GM18519 (cell line): ENCODE measurements around the gene ALK.

Experiments used
- ATAC-seq: cut with Tn5 transposase; IDR thresholded peaks from one replicate; pipeline ENCODE4 v1.9.1; 2021; ENCODE audit warnings: mild to moderate bottlenecking, moderate library complexity; ENCODE audit not compliant: unreplicated experiment, low FRiP score

ALK gene

DNA sequence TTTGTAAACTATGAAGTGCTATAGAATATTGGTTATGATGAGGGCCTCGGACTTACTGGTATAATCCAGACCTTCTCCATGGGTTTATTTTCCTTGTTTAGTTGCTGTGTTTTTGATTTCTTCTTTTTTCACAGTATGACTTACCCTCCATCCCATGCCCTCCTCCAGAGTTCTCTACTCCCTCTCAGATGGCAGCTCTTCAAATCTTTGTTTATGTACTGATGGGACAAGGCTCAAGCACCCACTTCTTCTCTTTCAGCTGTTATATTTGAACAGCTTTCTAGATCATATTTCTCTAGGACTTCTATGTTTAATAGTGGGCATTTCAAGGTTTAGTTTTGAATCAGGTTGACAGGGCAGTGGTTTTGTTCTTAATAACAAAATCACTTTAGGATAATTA is 762.3 kb downstream of the ALK start:
- no peak for ATAC-seq

DNA sequence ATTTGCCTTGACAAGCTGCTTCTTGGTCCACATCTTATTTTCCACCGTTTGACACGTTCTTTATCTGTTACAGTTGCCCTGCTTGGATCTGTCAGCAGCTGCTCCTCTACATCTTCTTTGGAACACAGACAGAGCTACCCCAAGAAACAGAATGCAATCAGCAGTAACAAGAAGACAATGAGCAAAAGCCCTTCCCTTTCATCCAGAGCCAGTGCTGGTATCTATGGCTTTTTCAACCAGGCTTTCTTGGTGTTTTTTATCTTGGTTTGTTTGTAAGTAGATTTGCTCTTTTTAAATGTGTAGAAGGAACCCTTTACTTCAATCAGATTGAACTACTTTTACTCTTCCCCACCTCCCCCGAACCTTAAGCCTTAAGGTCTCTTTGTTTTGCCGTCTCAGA is 764.3 kb downstream of the ALK start:
- ATAC-seq: no peak

DNA sequence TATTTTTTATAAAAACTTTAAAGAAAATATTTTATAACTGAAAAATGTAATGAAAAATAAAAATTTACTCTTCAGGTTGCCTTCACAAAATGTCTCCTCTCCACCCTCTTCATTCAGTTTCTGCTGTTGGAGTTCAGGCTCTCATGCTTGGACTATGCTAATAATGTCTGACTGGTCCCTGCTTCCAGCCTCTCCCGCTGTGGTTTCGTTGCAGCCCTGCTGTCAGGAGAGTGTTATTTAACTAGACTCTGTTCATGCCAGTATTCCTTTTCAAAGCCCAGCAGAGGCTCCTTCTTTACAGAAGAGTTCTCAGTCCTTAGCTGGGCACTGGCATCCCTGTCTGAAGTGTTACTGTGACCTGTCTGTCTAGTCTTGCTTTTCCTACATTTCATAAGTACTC is 765.8 kb downstream of the ALK start:
- ATAC-seq: no peak

DNA sequence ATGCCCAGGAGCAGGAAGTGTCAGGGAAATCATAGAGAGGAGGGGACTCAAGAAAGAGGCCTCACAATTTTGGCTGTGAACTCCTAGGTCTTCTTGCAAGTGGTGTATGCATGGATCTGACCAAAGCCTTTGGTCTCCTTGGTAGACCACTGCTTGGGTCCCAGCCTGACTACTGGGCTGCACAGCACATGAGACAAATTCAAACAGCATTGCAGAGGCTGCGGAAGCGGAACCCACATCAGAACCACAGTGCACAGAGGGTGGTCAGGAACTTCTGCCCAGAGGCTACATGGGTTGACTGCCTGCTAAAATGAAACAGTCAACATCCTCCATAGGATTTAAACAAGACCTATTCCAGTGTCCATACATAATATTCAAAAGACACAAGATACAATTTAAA is 766.8 kb downstream of the ALK start:
- ATAC-seq: no peak

DNA sequence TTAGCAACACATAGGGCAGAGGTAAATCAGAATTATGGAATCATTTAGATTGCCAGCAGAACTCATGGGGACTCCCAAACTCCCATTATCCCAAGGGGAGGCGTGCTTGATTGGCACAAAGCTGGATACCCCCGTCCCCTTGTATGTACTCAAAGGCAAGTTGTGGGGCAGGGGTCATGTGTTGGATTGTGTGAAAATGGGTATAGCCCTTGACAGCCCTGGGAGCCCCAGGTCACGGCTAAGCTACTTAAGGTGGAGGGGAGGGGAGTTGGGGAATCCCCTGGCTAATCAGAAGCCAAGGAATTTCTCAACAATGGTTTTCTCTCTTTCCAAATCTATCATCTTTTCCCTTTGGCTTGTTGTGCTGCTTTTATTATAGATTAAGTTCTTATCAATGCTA is 773.4 kb downstream of the ALK start:
- ATAC-seq: no peak

DNA sequence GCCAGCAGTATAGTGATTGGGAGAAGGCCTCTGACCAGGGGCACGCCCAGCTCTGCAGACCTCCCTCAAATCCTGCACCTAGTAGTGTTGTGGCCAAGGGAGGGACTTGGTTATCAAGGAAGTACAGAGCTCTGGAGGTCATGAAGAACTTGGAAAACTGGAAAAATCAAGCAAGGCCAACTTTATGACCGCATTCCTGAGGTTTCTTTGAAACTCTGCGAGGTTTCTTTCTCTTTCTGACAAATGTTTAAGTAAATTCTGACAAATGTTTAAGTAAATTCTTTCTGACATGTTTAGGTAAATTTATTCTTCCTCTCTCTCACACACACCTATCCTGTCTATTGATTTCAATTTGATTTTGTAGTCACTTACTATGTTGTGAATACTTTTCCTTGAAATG is 775.2 kb downstream of the ALK start:
- ATAC-seq: no peak

DNA sequence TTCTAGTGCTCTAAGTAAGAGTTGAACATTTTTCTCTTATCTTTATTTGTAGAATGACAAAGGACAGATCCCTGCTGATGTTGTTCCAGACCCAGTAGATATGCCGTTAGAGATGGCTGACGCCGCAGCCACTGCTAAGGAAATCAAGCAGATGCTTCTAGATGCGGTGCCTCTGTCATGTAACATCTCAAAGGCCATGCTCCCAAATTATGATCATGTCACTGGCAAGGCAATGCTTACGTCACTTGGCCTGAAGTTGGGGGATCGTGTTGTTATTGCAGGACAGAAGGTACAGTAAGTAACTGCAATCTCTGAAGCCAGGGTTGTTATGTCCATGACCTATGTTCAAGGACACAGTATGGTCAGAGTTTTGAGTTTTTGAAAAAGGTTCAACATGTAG is 777.7 kb downstream of the ALK start:
- ATAC-seq: no peak
